ENCODE results near the gene OTUD3. TPM values are rescaled to one million over a fixed set of nuclear protein-coding genes. Genes with fewer than 3 reads are reported as not detected.
"Not testable (repeated sequence)": the region's sequence is repeated elsewhere in the genome, so short reads cannot be mapped to it uniquely, and the experiment has no call there.

Gene OTUD3
- total RNA-seq, 2 donors from 2014 or later: 3.9 to 7.1 TPM

GRCh38 chr1:19844731-19845495, 37.3 kb upstream of the OTUD3 start:
- H3K4me1 ChIP-seq (ENCODE audit: control insufficient read depth in 1 of 2, low read depth in 2 of 2): no peaks in the 10 kb centered on the region
- H3K4me3 ChIP-seq: no peak overlapping the region
- DNase-seq (ENCODE audit: low spot score): no peak
- ATAC-seq (ENCODE audit: insufficient number of reproducible peaks, low FRiP score, low read depth): no peak
- H3K36me3 ChIP-seq: no peaks in the 10 kb centered on the region
- H3K27ac ChIP-seq: no peak overlapping the region
- TF ChIP-seq CTCF (IDR thresholded peaks at IDR 0.05): no peak
- H3K27me3 ChIP-seq (replicated peaks; ENCODE audit: insufficient read depth): peaks cover 5% of the 10 kb centered on the region
- H3K9me3 ChIP-seq: no peaks in the 10 kb centered on the region

GRCh38 chr1:19845555-19845954, 36.6 kb upstream of the OTUD3 start:
- no peaks in the 10 kb centered on the region for H3K4me1 ChIP-seq (ENCODE audit: control insufficient read depth in 1 of 2, low read depth in 2 of 2)
- no peaks in the 10 kb centered on the region for H3K36me3 ChIP-seq
- peaks cover 5% of the 10 kb centered on the region for H3K27me3 ChIP-seq (replicated peaks; ENCODE audit: insufficient read depth)
- no peak for TF ChIP-seq CTCF (IDR thresholded peaks at IDR 0.05)
- no peak overlapping the region for H3K27ac ChIP-seq
- no peak for DNase-seq (ENCODE audit: low spot score)
- no peak overlapping the region for H3K4me3 ChIP-seq
- ATAC-seq (ENCODE audit: insufficient number of reproducible peaks, low FRiP score, low read depth): no peak
- no peaks in the 10 kb centered on the region for H3K9me3 ChIP-seq

- ATAC-seq (ENCODE audit: insufficient number of reproducible peaks, low FRiP score, low read depth) (no peak), DNase-seq (ENCODE audit: low spot score) (no peak)
- H3K27ac ChIP-seq: no peak overlapping the region
- H3K9me3 ChIP-seq: no peaks in the 10 kb centered on the region
- H3K27me3 ChIP-seq (replicated peaks; ENCODE audit: insufficient read depth): peaks cover 5% of the 10 kb centered on the region
- TF ChIP-seq CTCF (IDR thresholded peaks at IDR 0.05): no peak
- H3K4me1 ChIP-seq (ENCODE audit: control insufficient read depth in 1 of 2, low read depth in 2 of 2): no peaks in the 10 kb centered on the region
- no peak overlapping the region for H3K4me3 ChIP-seq
- H3K36me3 ChIP-seq: no peaks in the 10 kb centered on the region
Observed at GRCh38 chr1:19846338-19846737, 35.9 kb upstream of the OTUD3 start.

GRCh38 chr1:19847334-19847733, 34.9 kb upstream of the OTUD3 start:
- not testable (repeated sequence) for H3K27ac ChIP-seq; H3K36me3 ChIP-seq; H3K4me3 ChIP-seq; DNase-seq (ENCODE audit: low spot score); H3K27me3 ChIP-seq (replicated peaks; ENCODE audit: insufficient read depth); H3K4me1 ChIP-seq (ENCODE audit: control insufficient read depth in 1 of 2, low read depth in 2 of 2); ATAC-seq (ENCODE audit: insufficient number of reproducible peaks, low FRiP score, low read depth); H3K9me3 ChIP-seq

- DNase-seq (ENCODE audit: low spot score); H3K36me3 ChIP-seq; H3K4me3 ChIP-seq; H3K27me3 ChIP-seq (replicated peaks; ENCODE audit: insufficient read depth); H3K27ac ChIP-seq; ATAC-seq (ENCODE audit: insufficient number of reproducible peaks, low FRiP score, low read depth); H3K4me1 ChIP-seq (ENCODE audit: control insufficient read depth in 1 of 2, low read depth in 2 of 2); H3K9me3 ChIP-seq: not testable (repeated sequence)
Observed at GRCh38 chr1:19849307-19849706, 32.9 kb upstream of the OTUD3 start.

GRCh38 chr1:19850214-19850613, 32.0 kb upstream of the OTUD3 start:
- Histone ChIP-seq H3K36me3 (no peaks in the 10 kb centered on the region), H3K4me1 (ENCODE audit: control insufficient read depth in 1 of 2, low read depth in 2 of 2) (no peaks in the 10 kb centered on the region), H3K9me3 (no peaks in the 10 kb centered on the region), H3K4me3 (no peak overlapping the region), H3K27ac (no peak overlapping the region), H3K27me3 (replicated peaks; ENCODE audit: insufficient read depth) (peaks cover 5% of the 10 kb centered on the region)
- ATAC-seq (ENCODE audit: insufficient number of reproducible peaks, low FRiP score, low read depth) (no peak), DNase-seq (ENCODE audit: low spot score) (no peak)
- TF ChIP-seq CTCF (IDR thresholded peaks at IDR 0.05): no peak
